SK-N-SH (cell line): ENCODE measurements around the gene NIPAL4.
A peak's percentile ranks its signal among the peaks of the same experiment; 100 is the strongest.

Experiments
- EZH2phosphoT487 ChIP-seq: fragments of 200-600 bp; sonication (generic); IDR thresholded peaks from 2 replicates; pipeline ENCODE4 v1.6.1; 2017; ENCODE audit warnings: low read depth, mixed run types, mild to moderate bottlenecking, antibody characterized with exemption, moderate library complexity, borderline replicate concordance
- NFIC ChIP-seq: IDR thresholded peaks from 2 replicates; pipeline ENCODE4 v1.4.0; 2012; ENCODE audit warnings: borderline replicate concordance
- PBX3 ChIP-seq: IDR thresholded peaks from 2 replicates; pipeline ENCODE4; 2012
- POLR2AphosphoS5 ChIP-seq: IDR thresholded peaks from 2 replicates; pipeline ENCODE4 v1.6.1; 2012; ENCODE audit warnings: low read depth, low read length
- RXRA ChIP-seq: IDR thresholded peaks from 2 replicates; pipeline ENCODE4 v1.4.0; 2012; ENCODE audit warnings: low read depth, mild to moderate bottlenecking, borderline replicate concordance
- SIN3A ChIP-seq: IDR thresholded peaks from 2 replicates; pipeline ENCODE4 v1.6.1; 2012; ENCODE audit warnings: low read depth, mild to moderate bottlenecking, low read length, moderate library complexity, borderline replicate concordance
- TF ChIP-seq, protein P1 (sequence below): IDR thresholded peaks from 2 replicates; pipeline ENCODE4 v1.4.0; 2012; ENCODE audit warnings: low read depth, borderline replicate concordance
- TF ChIP-seq, protein P2 (sequence below): fragments of 200-600 bp; sonication (generic); IDR thresholded peaks from 2 replicates; pipeline ENCODE4 v1.6.1; 2017; ENCODE audit warnings: antibody characterized with exemption, mild to moderate bottlenecking, moderate library complexity
- TF ChIP-seq, protein P3 (sequence below): IDR thresholded peaks from 2 replicates; pipeline ENCODE4 v1.6.1; 2012; ENCODE audit warnings: mild to moderate bottlenecking, low read depth, low read length, moderate library complexity
- TF ChIP-seq, protein P4 (sequence below): IDR thresholded peaks from 2 replicates; pipeline ENCODE4 v1.4.0; 2012; ENCODE audit warnings: low read depth

DNA sequence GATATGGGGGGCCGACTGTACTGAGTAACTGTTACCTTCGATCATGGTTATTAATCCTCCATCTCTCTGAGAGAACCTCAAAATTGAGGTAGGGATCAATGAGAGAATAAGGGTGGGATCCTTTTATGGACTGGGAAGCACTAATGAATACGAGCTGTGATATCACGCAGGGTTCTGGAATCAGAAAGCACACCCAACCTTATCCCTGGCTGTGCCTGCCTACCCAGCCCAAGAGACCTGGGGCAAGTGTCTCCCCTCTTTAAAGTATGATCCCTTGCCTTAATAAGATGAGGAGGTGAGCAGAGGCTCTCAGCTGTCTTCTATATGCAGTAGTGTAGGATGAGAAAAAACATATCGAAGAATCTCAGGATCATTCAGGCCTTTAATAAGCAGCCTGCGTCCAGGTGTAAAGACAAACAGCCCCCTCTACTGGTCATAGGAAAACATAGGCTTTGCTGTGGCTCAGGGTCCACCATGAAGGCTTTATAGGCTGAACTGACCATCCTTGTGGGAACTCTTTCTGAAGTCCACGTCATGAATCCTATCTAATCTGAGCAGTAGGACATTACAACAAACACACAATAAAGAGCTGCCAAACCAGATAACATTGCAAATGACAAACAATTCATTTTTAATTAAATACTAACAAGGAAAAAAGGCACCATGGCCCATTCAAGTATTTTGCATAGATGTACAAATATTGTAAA is 16.8 kb downstream of the NIPAL4 start:
- TF ChIP-seq, protein P1, sequence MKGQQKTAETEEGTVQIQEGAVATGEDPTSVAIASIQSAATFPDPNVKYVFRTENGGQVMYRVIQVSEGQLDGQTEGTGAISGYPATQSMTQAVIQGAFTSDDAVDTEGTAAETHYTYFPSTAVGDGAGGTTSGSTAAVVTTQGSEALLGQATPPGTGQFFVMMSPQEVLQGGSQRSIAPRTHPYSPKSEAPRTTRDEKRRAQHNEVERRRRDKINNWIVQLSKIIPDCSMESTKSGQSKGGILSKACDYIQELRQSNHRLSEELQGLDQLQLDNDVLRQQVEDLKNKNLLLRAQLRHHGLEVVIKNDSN = no peak
- TF ChIP-seq, protein P2, sequence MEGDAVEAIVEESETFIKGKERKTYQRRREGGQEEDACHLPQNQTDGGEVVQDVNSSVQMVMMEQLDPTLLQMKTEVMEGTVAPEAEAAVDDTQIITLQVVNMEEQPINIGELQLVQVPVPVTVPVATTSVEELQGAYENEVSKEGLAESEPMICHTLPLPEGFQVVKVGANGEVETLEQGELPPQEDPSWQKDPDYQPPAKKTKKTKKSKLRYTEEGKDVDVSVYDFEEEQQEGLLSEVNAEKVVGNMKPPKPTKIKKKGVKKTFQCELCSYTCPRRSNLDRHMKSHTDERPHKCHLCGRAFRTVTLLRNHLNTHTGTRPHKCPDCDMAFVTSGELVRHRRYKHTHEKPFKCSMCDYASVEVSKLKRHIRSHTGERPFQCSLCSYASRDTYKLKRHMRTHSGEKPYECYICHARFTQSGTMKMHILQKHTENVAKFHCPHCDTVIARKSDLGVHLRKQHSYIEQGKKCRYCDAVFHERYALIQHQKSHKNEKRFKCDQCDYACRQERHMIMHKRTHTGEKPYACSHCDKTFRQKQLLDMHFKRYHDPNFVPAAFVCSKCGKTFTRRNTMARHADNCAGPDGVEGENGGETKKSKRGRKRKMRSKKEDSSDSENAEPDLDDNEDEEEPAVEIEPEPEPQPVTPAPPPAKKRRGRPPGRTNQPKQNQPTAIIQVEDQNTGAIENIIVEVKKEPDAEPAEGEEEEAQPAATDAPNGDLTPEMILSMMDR = peak; percentile 88
- TF ChIP-seq POLR2AphosphoS5 (no peak), SIN3A (no peak), RXRA (no peak), NFIC (no peak), PBX3 (no peak), EZH2phosphoT487 (no peak)
- TF ChIP-seq, protein P3, sequence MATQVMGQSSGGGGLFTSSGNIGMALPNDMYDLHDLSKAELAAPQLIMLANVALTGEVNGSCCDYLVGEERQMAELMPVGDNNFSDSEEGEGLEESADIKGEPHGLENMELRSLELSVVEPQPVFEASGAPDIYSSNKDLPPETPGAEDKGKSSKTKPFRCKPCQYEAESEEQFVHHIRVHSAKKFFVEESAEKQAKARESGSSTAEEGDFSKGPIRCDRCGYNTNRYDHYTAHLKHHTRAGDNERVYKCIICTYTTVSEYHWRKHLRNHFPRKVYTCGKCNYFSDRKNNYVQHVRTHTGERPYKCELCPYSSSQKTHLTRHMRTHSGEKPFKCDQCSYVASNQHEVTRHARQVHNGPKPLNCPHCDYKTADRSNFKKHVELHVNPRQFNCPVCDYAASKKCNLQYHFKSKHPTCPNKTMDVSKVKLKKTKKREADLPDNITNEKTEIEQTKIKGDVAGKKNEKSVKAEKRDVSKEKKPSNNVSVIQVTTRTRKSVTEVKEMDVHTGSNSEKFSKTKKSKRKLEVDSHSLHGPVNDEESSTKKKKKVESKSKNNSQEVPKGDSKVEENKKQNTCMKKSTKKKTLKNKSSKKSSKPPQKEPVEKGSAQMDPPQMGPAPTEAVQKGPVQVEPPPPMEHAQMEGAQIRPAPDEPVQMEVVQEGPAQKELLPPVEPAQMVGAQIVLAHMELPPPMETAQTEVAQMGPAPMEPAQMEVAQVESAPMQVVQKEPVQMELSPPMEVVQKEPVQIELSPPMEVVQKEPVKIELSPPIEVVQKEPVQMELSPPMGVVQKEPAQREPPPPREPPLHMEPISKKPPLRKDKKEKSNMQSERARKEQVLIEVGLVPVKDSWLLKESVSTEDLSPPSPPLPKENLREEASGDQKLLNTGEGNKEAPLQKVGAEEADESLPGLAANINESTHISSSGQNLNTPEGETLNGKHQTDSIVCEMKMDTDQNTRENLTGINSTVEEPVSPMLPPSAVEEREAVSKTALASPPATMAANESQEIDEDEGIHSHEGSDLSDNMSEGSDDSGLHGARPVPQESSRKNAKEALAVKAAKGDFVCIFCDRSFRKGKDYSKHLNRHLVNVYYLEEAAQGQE = no peak
- TF ChIP-seq, protein P4, sequence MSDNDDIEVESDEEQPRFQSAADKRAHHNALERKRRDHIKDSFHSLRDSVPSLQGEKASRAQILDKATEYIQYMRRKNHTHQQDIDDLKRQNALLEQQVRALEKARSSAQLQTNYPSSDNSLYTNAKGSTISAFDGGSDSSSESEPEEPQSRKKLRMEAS = no peak
